ENCODE results near the gene HELLS. TPM values are rescaled to one million over a fixed set of nuclear protein-coding genes. Genes with fewer than 3 reads are reported as not detected.

HELLS gene
- total and polyA plus RNA-seq, 5 donors from 2014 or later, result 9.2 to 47.7 (median 14.1) TPM

Other genes with a start within 250 kb of the HELLS start
- 16.1 TPM for gene NOC3L, start 182.8 kb upstream of the HELLS start, total RNA-seq
- gene NOC3L, start 182.8 kb upstream of the HELLS start, polyA plus RNA-seq, result 10 to 100 TPM; 10.9 to 13.0 (median 11.6) TPM
- not detected for gene TBC1D12, start 143.2 kb upstream of the HELLS start, total RNA-seq
- not detected for gene TBC1D12, start 143.2 kb upstream of the HELLS start, polyA plus RNA-seq
- not detected for gene CYP2C18, start 137.9 kb downstream of the HELLS start, total RNA-seq
- not detected for gene CYP2C18, start 137.9 kb downstream of the HELLS start, polyA plus RNA-seq
- not detected for gene CYP2C19, start 216.9 kb downstream of the HELLS start, total RNA-seq
- gene CYP2C19, start 216.9 kb downstream of the HELLS start, polyA plus RNA-seq, result not detected

All from CD4-positive, CD25-positive, alpha-beta regulatory T cell (primary cell).